Activated CD4-positive, alpha-beta T cell treated with anti-CD3 and anti-CD28 coated beads for 1 hour (primary cell): Measurements from ENCODE around the gene CFAP46.
A peak's percentile ranks its signal among the peaks of the same experiment; 100 is the strongest.
"Not testable (repeated sequence)": the region's sequence is repeated elsewhere in the genome, so short reads cannot be mapped to it uniquely, and the experiment has no call there.

ENCODE experiments used
- DNase-seq: peaks from one replicate; pipeline ENCODE4 v3.0.0-alpha.2; 2020

The CFAP46 gene

GRCh38 chr10:132860532-132860931 lies 81.8 kb downstream of the CFAP46 start:
- no peak for DNase-seq

GRCh38 chr10:132859084-132859855 lies 83.1 kb downstream of the CFAP46 start:
- no peak for DNase-seq

DNA sequence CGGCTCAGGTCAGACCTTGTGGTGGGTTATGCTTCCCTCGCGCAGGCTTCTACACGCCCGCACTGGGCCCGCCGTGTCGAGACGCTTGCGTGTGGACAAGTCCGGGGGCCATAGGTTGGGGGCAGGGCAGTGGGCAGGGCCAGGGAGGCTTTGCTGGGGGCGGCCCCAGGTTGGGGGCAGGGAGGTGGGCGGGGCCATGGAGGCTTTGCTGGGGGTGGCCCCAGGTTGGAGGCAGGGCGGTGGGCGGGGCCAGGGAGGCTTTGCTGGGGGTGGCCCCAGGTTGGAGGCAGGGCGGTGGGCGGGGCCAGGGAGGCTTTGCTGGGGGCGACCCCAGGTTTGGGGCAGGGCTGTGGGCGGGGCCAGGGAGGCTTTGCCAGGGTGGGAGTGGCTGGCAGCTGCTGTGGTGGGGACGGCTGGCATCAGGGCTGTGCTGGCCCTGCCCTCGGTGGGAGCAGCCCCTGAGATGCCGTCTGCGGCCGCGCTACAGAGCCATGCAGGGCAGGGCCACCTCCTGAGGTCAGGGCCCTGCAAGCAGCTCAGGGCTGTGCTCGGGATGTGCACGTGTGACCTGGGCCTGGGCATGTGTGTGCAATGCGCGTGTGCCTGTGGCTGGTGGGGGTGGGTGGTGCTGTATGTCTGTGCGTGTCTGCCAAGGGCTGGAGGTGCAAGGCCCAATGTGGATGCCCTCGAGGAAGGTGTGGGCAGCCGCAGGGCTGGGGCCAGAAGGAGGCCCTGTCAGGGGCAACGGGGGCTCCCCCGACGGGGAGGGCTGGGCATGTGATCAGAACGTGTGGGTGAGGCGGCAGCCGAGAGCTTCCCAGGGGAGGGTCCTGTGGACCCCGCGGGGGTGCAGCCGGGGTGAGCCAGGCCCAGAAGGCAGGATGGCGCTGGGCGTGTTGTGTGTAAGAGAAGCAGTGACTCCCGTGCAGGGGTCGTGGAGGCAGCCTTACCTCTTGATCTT lies 84.0 kb downstream of the CFAP46 start:
- DNase-seq = no peak

DNA sequence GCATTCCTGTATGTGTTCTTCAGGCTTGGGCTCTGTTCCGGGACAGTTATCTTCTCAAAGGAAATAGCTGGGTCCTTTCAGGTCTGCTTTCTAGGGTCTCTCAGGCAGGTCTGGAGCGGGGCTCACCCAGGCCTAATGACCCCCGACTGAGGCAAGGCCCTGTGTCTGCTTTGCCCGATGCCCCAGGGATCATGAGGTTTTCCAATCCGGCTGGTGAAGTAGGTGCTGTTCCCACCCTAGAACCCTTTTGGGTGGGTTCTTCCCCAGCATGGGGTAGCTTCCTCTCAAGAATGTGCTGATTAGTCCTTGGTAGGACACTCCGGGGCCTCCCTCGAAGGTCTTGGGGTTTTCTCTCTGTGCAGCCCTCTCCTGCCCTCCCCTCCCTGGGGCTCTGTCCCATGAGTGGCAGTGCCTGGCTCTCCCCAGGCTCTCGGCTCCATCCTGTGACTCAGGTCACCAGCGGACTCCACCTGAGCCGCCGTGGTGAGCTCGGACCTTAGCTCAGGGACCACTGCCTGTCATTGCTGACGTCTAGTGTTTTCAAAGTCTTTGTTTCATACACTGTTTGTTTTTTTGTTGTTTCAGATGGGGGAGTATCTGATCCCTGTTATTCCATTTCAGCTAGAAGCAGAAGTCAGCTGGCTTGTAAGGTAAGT lies 85.4 kb downstream of the CFAP46 start:
- no peak for DNase-seq

DNA sequence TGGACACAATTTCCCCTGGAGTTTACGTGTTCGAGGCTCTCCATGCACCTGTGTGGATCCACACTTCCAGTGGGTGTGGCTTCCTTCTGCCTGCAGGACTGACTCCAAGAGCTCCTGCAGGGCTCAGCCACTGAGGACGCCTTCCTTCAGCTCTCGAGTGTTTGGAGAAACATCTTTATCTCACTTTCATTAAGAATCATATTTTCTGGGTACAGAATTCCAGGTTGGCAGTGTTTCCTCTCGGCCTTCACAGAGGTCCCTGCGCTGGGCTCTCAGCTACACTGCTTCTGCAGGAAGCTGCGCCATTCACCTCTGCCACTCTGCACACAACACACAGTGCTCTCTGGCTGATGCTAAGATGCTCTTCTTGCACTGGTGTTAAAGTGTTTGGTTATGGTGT lies 86.5 kb downstream of the CFAP46 start:
- no peak for DNase-seq

- DNase-seq = no peak
Observed at GRCh38 chr10:132851451-132851850, 90.9 kb downstream of the CFAP46 start.

- no peak for DNase-seq
Observed at GRCh38 chr10:132850896-132851295, 91.5 kb downstream of the CFAP46 start.

- DNase-seq = peak; percentile 2
Observed at GRCh38 chr10:132850246-132850645, 92.1 kb downstream of the CFAP46 start.

DNA sequence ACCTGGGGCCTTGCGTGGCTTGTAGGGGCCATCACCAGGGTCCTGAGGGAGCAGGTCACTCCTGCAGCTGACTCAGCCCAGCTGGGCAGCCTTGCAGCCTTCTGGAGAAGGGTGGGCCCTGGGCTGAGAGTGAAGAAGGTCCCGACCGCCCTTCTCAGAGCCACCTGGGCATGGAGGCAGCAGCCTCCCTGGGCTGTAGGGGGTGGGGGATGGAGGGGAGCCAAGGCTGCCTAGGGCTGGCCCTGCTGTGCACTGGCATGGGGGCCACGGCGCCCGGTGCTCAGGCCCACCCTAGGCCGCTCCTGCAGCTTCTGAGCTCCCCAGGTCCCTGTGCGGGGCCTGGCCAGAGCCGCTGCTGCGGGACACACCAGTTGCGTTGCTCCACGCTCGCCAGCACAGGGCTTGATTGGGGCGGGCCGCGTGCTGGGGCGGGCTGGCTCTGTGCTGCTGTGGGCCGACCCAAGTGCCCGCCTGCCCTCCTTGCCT lies 92.8 kb downstream of the CFAP46 start:
- peak; percentile 5 for DNase-seq

GRCh38 chr10:132848951-132849545 lies 93.3 kb downstream of the CFAP46 start:
- peak; percentile 5 for DNase-seq

DNA sequence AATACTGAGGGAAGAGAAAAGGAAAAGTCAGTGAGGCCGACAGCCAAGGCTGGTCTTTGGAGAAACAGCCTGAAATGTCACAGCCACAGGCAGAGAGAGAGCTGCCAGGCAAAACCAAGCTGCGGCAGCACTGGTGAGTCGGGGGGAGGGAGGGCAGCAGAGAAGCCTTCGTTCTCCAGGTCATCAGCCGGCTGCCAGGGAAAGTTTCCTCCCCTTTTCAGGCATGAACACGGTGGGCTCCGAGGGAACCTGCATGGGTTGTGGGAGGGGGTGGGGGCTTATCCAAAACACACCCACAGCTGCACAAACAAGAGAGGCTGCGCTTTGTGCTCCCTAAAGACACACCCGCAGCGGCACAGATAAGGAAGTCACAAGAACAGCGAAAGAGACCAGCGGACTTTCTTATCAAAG lies 94.1 kb downstream of the CFAP46 start:
- peak; percentile 5 for DNase-seq

DNA sequence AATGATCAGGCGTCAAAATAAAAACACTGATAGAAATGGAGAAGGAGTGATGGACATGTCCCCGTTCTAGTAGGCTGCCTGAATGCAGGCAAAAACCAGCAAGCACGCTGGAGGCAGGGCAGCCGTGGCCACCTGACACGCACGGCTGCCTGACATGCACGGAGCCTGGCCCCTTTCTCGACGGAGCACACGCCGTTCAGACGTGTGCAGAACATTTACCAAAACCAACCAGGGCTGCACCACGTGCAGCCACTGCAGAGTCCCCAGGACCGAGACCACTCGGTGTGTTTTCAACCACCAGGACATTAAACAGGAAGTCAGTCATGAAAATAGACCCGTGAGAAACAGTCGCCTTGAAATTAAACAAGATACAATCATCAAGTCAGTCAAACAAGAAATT lies 94.5 kb downstream of the CFAP46 start:
- peak; percentile 4 for DNase-seq

- no peak for DNase-seq
Observed at GRCh38 chr10:132847416-132847777, 95.0 kb downstream of the CFAP46 start.

GRCh38 chr10:132846631-132847415 lies 95.5 kb downstream of the CFAP46 start:
- DNase-seq = no peak

- DNase-seq = no peak
Observed at GRCh38 chr10:132845780-132846595, 96.4 kb downstream of the CFAP46 start.

- DNase-seq = no peak
Observed at GRCh38 chr10:132845041-132845551, 97.3 kb downstream of the CFAP46 start.

DNA sequence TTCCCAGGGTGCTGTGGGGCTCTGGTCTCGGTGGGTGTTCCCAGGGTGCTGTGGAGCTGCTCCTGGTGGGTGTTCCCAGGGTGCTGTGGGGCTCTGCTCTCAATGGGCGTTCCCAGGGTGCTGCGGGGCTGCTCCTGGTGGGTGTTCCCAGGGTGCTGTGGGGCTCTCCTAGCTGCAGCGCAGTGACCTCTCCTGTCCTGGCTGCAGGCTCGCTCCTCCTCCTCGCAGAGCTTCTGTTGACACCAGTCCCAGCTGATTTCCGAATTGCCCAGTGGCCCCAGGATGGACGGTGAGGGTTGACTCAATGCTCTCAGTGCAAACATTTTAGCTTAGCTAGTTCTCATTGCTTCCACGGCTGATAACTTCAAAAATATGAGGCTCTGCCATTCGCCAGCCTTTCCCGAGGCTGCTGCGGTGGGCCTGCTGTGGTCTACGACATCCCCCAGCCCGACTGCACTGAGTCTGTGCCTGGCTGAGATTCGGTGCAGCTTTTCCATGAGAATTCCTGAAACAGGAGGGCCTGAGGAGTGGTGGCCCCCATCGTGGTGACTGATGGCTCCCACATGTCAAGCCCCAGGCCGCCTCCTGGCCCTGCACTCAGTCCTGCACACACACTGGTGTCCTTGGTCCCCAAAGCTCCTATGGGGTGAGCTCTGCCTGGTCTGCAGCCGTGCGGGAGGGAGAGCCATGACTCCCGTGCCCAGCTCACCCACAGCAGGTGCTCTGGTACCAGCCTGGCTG lies 98.1 kb downstream of the CFAP46 start:
- DNase-seq = no peak

GRCh38 chr10:132843276-132843675 lies 99.1 kb downstream of the CFAP46 start:
- DNase-seq = not testable (repeated sequence)

- DNase-seq = no peak
Observed at GRCh38 chr10:132842397-132842796, 100.0 kb downstream of the CFAP46 start.

- DNase-seq = no peak
Observed at GRCh38 chr10:132841615-132841975, 100.8 kb downstream of the CFAP46 start.
